ENCODE results near the gene SH3D19.

Gene SH3D19

GRCh38 chr4:151302432-151302831 is 23.0 kb downstream of the SH3D19 start:
- DNase-seq (ENCODE audit: low spot score), result no peak
- no peak for TF ChIP-seq CTCF (IDR thresholded peaks at IDR 0.05; ENCODE audit: extremely low read depth, insufficient read depth, missing control alignments)
- in situ Hi-C loops (cut with MboI; ENCODE audit: low pct_unique_long_range_greater_than_20kb, low sequenced_read_pairs, unreplicated experiment), result no loop called here

- no peak for TF ChIP-seq CTCF (IDR thresholded peaks at IDR 0.05; ENCODE audit: extremely low read depth, insufficient read depth, missing control alignments)
- no peak for DNase-seq (ENCODE audit: low spot score)
- in situ Hi-C loops (cut with MboI; ENCODE audit: low pct_unique_long_range_greater_than_20kb, low sequenced_read_pairs, unreplicated experiment), result no loop called here
Observed at GRCh38 chr4:151297170-151297569, 28.2 kb downstream of the SH3D19 start.

GRCh38 chr4:151296227-151296626 is 29.2 kb downstream of the SH3D19 start:
- in situ Hi-C loops (cut with MboI; ENCODE audit: low pct_unique_long_range_greater_than_20kb, low sequenced_read_pairs, unreplicated experiment), result no loop called here
- no peak for DNase-seq (ENCODE audit: low spot score)
- no peak for TF ChIP-seq CTCF (IDR thresholded peaks at IDR 0.05; ENCODE audit: extremely low read depth, insufficient read depth, missing control alignments)

- no peak for TF ChIP-seq CTCF (IDR thresholded peaks at IDR 0.05; ENCODE audit: extremely low read depth, insufficient read depth, missing control alignments)
- in situ Hi-C loops (cut with MboI; ENCODE audit: low pct_unique_long_range_greater_than_20kb, low sequenced_read_pairs, unreplicated experiment), result no loop called here
Observed at GRCh38 chr4:151294833-151295496, 30.4 kb downstream of the SH3D19 start.

GRCh38 chr4:151292038-151292437 is 33.4 kb downstream of the SH3D19 start:
- in situ Hi-C loops (cut with MboI; ENCODE audit: low pct_unique_long_range_greater_than_20kb, low sequenced_read_pairs, unreplicated experiment), result no loop called here
- DNase-seq (ENCODE audit: low spot score), result no peak
- TF ChIP-seq CTCF (IDR thresholded peaks at IDR 0.05; ENCODE audit: extremely low read depth, insufficient read depth, missing control alignments), result no peak

More at GRCh38 chr4:151294833-151295496, 30.4 kb downstream of the SH3D19 start:
- DNase-seq (ENCODE audit: low spot score), result no peak

GRCh38 chr4:151291485-151291884 is 33.9 kb downstream of the SH3D19 start:
- TF ChIP-seq CTCF (IDR thresholded peaks at IDR 0.05; ENCODE audit: extremely low read depth, insufficient read depth, missing control alignments), result no peak
- no peak for DNase-seq (ENCODE audit: low spot score)
- in situ Hi-C loops (cut with MboI; ENCODE audit: low pct_unique_long_range_greater_than_20kb, low sequenced_read_pairs, unreplicated experiment), result no loop called here
